Measurements from ENCODE around the gene TMEM250.

The TMEM250 gene, protein sequence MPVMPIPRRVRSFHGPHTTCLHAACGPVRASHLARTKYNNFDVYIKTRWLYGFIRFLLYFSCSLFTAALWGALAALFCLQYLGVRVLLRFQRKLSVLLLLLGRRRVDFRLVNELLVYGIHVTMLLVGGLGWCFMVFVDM

DNA sequence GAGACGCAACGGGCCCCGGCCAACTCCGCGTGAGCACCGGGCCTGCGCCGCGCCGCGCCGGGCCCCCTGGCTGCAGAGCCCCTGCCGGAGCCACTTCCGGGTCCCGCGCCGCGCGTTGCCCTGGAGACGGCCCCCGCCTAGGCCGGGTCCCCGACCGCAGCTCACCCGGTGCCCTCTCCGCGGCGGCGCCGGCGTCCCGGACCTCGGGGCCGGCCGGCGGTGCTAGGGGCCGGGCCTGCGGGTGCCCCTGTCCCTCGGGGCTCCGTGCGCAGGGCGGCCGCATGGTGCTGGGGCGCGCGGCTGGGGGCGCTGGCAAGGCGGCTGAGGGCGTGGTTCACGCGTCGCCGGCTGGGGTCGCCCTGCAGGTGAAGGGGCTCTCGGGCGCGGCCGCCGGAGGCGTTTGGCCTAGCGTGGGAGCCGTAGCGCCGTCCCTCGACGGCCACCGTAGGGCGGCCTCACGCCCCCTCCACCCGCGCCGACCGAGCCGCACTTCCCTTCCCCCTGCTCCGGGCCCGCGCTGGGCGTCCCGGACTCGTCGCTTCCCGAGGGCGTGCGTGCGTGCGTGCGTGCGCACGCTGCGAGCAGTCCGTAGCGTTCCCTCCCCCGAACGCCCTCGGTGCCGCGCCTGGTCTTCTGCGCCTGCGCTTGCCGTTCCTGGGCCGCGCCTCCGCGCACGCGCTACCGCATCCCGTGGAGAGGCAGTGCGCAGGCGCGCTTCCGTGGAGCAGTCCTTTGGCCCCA lies at the start of gene TMEM250:
TSS of gene TMEM250 (minus strand) at position 556 of the 741 bp plus-strand sequence. CDS start 1,975 bp downstream, outside the sequence.
- TF ChIP-seq, protein P1, sequence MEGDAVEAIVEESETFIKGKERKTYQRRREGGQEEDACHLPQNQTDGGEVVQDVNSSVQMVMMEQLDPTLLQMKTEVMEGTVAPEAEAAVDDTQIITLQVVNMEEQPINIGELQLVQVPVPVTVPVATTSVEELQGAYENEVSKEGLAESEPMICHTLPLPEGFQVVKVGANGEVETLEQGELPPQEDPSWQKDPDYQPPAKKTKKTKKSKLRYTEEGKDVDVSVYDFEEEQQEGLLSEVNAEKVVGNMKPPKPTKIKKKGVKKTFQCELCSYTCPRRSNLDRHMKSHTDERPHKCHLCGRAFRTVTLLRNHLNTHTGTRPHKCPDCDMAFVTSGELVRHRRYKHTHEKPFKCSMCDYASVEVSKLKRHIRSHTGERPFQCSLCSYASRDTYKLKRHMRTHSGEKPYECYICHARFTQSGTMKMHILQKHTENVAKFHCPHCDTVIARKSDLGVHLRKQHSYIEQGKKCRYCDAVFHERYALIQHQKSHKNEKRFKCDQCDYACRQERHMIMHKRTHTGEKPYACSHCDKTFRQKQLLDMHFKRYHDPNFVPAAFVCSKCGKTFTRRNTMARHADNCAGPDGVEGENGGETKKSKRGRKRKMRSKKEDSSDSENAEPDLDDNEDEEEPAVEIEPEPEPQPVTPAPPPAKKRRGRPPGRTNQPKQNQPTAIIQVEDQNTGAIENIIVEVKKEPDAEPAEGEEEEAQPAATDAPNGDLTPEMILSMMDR (IDR thresholded peaks at IDR 0.05) = no peak

DNA sequence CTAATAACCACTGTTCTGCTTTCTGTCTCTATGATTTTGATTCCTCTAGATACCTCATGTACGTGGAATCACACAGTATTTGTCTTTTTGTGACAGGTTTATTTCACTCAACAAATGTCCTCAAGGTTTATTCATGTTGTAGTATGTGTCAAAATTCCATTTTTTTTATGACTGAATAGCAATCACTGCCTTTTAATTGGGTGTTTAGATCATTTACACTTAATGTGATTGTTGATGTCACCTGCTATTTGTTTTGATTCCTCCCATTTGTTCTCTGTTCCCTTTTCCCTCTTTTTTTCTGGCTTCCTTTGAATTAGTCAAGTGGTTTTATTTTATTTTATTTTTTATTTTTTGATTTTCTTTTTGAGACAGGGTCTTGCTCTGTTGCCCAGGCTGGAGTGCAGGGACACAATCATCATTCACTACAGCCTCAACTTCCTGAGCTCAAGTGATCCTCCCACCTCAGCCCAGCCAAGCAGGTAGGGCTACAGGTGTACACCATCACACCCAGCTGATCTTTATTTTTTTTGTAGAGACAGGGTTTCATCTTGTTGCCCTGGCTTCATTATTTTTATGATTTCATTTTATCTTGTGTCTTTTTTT lies 44.7 kb upstream of the TMEM250 start:
- TF ChIP-seq, protein P1 (IDR thresholded peaks at IDR 0.05) = no peak

DNA sequence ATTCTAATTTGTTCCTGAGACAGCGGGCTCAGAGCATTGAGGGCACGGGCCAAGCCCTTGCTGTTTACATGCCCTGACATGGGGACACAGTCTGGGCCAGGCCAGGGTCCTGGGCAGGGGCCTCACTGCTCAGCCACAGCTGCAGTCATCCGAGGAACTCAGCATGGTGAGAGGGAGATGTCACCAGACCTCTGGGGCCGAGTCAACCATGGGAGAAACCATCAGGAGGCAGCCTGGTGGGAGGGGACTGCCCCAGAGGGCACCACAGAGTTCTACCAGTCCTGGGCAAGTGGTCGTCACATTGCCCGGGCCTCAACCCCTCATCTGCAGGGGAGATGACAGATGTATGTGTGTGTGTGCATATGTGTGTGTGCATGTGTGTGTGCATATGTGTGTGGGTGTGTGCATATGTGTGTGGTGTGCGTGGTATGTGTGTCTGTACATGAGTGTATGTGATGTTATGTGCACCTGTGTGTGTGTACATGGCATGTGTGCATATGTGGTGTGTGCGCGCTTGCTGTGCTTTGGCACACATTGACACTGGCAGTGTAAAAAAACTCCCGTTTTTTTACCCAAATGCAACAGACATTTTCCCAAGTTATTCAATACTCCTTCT lies 42.4 kb upstream of the TMEM250 start:
- TF ChIP-seq, protein P1 (IDR thresholded peaks at IDR 0.05) = no peak

DNA sequence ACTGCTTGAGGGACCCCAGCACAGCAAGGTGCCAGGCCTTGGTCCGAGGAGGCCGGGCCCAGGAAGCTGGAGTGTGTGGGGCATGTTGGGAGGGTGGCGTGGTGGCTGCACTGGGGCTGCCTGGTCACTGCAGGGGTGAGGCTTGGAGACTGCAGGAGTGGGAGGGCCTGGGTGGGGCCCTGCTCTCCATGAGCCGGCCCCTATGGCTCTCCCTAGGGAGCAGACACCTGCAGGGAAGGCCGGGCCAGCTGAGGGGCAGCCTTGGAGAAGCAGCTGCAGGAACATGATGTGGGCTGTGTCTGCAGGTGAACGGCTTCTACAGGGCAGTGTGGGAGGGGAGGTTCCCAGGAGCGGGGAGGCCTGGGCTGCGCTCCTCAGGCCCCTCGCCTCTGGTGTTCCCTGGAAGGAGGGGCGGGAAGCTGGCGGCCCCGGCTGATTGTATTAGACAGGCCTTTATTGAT lies 41.7 kb upstream of the TMEM250 start:
- TF ChIP-seq, protein P1 (IDR thresholded peaks at IDR 0.05) = no peak

DNA sequence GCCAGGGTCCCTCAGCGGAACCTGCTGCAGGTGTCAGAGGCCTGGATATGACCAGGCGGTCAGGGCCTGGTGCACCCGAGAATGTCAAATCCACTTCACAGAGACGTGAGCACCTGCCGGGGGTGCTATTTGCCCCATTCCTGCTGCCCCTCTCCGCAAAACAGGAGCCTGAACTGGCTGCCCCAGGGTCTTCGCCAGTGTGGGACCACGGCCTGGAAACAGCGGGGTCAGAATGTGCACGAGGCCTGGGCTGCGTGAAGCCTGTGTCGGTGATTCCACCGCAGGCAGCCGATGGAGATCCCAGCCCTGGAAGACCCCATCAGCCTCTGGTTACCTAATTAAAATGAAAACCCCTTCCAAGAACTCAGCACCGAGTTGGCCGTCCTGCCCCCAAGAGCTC lies 41.2 kb upstream of the TMEM250 start:
- TF ChIP-seq, protein P1 (IDR thresholded peaks at IDR 0.05) = no peak

DNA sequence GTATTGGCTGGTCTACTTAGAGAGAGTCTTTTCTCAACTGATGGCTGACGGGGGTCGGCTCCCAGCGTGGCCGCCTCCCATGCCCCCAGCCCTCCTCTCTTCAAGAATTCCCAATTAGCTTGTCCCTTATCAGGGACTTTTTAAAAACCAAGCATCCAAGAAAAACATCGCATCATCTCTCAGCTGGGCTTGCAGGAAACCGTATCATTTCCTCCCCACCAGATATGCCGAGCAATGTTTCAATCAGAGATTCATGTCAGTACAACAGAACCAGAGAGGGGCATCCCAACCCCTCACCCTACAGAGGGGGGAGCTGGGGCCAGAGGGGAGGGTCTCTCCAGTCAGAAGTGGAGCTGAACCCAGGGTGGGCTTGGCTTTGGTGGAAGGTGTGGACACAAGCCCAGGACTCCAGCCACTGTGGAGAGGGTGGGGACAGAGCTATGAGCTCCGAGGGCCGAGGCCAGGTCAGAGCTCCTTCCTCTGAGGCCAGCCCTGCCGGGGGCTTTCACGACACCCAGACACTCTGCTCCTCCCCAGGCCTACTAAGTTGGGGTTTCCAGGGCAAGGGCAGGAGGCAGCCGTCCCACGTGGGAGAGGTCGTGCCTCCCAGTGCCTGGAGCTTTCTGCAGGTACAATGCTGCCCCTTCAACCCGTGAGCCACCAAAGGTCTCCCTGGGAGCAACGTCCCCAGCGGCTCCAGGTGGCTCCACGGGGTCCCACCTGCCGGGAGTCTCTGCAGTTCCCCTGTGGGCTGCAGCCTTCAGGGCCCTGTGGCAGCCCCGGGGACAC lies 39.0 kb upstream of the TMEM250 start:
- TF ChIP-seq, protein P1 (IDR thresholded peaks at IDR 0.05) = no peak

Data from LNCAP (cell line).